Suprapubic skin (tissue), 3 donors: ENCODE results near the gene SACM1L.
A peak's percentile ranks its signal among the peaks of the same experiment; 100 is the strongest.

Experiments used
- POLR2AphosphoS5 ChIP-seq, 3 donors: sonication (generic); formaldehyde crosslinking; IDR thresholded peaks; one replicate each; pipeline ENCODE4 v1.6.1; 2017; ENCODE audit warnings: antibody characterized with exemption in 3 of 3
- TF ChIP-seq, protein P1 (sequence below), 2 donors: fragments of 200-600 bp in 1 of 2; fragments of 450-650 bp in 1 of 2; sonication (generic) in 1 of 2; IDR thresholded peaks; one replicate each; pipeline ENCODE4 v1.5.1; 2016 to 2019; ENCODE audit warnings: antibody characterized with exemption in 2 of 2, mild to moderate bottlenecking in 1 of 2, moderate library complexity in 1 of 2

DNA sequence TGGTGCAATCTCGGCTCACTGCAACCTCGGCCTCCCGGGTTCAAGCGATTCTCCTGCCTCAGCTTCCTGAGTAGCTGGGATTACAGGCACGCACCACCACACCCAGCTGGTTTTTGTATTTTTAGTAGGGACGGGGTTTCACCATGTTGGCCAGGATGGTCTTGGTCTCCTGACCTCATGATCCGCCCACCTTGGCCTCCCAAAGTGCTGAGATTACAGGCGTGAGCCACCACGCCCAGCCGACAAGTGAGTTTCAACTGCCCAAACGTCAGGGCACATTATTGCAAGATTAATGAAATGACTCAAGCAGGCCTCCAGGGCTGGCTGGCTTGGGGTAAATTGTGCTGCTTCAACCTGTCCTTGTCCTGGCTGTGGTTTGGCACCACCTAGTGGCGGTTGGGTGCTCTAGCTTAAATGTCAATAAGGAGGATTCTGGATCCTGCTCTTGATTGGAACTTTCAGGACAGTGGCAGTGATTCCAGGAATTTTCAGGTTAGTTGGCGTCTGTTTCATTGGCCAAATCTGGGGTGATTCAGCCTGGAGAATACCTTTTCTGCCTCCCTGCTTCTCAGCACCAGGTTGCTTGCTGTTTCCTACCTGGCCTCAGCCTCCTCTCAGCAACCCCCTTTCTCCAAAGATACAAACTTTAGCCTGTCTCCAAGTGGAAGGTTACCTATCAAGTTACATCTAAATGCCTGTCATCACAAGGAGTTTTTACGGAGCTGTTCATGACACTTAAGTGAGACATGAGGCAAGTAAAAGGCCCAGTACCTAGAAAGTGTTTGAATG is 32.4 kb upstream of the SACM1L start:
- TF ChIP-seq, protein P1, sequence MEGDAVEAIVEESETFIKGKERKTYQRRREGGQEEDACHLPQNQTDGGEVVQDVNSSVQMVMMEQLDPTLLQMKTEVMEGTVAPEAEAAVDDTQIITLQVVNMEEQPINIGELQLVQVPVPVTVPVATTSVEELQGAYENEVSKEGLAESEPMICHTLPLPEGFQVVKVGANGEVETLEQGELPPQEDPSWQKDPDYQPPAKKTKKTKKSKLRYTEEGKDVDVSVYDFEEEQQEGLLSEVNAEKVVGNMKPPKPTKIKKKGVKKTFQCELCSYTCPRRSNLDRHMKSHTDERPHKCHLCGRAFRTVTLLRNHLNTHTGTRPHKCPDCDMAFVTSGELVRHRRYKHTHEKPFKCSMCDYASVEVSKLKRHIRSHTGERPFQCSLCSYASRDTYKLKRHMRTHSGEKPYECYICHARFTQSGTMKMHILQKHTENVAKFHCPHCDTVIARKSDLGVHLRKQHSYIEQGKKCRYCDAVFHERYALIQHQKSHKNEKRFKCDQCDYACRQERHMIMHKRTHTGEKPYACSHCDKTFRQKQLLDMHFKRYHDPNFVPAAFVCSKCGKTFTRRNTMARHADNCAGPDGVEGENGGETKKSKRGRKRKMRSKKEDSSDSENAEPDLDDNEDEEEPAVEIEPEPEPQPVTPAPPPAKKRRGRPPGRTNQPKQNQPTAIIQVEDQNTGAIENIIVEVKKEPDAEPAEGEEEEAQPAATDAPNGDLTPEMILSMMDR (IDR thresholded peaks at IDR 0.05) = peak; percentile 86 to 97
- peak in 2 of 3 donors; percentile 66 to 81 for TF ChIP-seq POLR2AphosphoS5 (IDR thresholded peaks at IDR 0.05)
